ENCODE data around the gene SPEG. TPM values are rescaled to one million over a fixed set of nuclear protein-coding genes. Genes with fewer than 3 reads are reported as not detected.

The SPEG gene
- total and polyA plus RNA-seq, 2 of the 8 experiments (the other 6 are each of a cell fraction or from before 2014, with no cell fraction given): 19.9 to 32.0 TPM

- DNase-seq (ENCODE audit: low read depth in 1 of 2, low spot score in 2 of 2) (no peak), FAIRE-seq (no peak)
- H3K14ac ChIP-seq (ENCODE audit: insufficient read length): no peak overlapping the region
- peak overlapping the region; percentile 33; the same call in 1 of the 2 replicates for H2BK12ac ChIP-seq (ENCODE audit: low read depth, low read length)
- H3K18ac ChIP-seq (ENCODE audit: extremely low read depth, low read length): no peak overlapping the region
- H3K23me2 ChIP-seq (ENCODE audit: low read depth, low read length): peaks cover 2% of the 10 kb centered on the region; the same call in 1 of the 2 replicates
- no peak overlapping the region for H4K8ac ChIP-seq (ENCODE audit: extremely low read depth, insufficient read depth, low read length)
- H2BK15ac ChIP-seq (ENCODE audit: low read length): peak overlapping the region; percentile 95; the same call in 1 of the 2 replicates
- WGBS, 2 experiments (ENCODE audit: extremely low coverage in 1 of 2, insufficient coverage in 1 of 2, insufficient read length in 1 of 2, insufficient replicate concordance in 2 of 2, low coverage in 1 of 2, low lambda C conversion rate in 2 of 2, missing lambda C conversion rate in 1 of 2): 88% methylated on average over 6 of the region's 6 CpGs; no CpG with 5 or more reads in 1 of the 2 experiments
- no peak overlapping the region for H2AFZ ChIP-seq (ENCODE audit: low read length)
- no peak overlapping the region for H2BK120ac ChIP-seq (replicated peaks; ENCODE audit: low read depth, low read length)
- H3K79me2 ChIP-seq (ENCODE audit: control insufficient read depth in 1 of 2, insufficient read depth in 2 of 2, low read length in 2 of 2): no peaks in the 10 kb centered on the region
- H3K4me3 ChIP-seq (ENCODE audit: extremely low read depth in 1 of 4, insufficient read depth in 2 of 4, low read depth in 3 of 4, low read length in 4 of 4): no peak overlapping the region
- no peak overlapping the region for H4K5ac ChIP-seq (ENCODE audit: insufficient read length, low read depth, low read length)
- no peaks in the 10 kb centered on the region for H3K79me1 ChIP-seq (ENCODE audit: low read depth, low read length)
- H4K91ac ChIP-seq (replicated peaks; ENCODE audit: insufficient read length, low read length): no peak overlapping the region
- no peak overlapping the region for H2BK5ac ChIP-seq (ENCODE audit: low read depth, low read length)
- no peak overlapping the region for H3K56ac ChIP-seq (replicated peaks; ENCODE audit: insufficient read length, low read depth, low read length)
- H3K27me3 ChIP-seq (replicated peaks in 1 of 4; ENCODE audit: control insufficient read depth in 3 of 4, extremely low read depth in 1 of 4, insufficient read depth in 3 of 4, low read length in 3 of 4): peaks cover 0 to 24% (median 12%) of the 10 kb centered on the region in 4 experiments; a peak in 6 of 7 replicates
- ChIA-PET POLR2A (ENCODE audit: partially characterized antibody) (interaction anchor here (0.6 to 3.8 kb wide), 11 partner anchors 11 to 310 kb away, joined by 3 to 14 read pairs (median 3); partner anchors contain the start of genes CHPF and TMEM198), CTCF (ENCODE audit: partially characterized antibody) (interaction anchor here (0.8 to 113.1 kb wide), 15 partner anchors 5 to 469 kb away, joined by 3 to 7248 read pairs (median 5); partner anchors contain the start of genes ASIC4, CHPF, DES and GMPPA)
- H3K4ac ChIP-seq (replicated peaks; ENCODE audit: insufficient read length, low read depth, low read length): no peak overlapping the region
- no peak overlapping the region for H3K9ac ChIP-seq (replicated peaks in 1 of 4; ENCODE audit: extremely low read depth in 1 of 4, low read depth in 3 of 4, low read length in 3 of 4)
- peaks cover 0 to 20% (median 10%) of the 10 kb centered on the region in 4 experiments; a peak in 6 of 7 replicates for H3K4me1 ChIP-seq (replicated peaks in 1 of 4; ENCODE audit: control insufficient read depth in 3 of 4, insufficient read depth in 4 of 4, low read length in 3 of 4)
- H3K27ac ChIP-seq (ENCODE audit: low read depth, low read length): no peak overlapping the region
- H4K20me1 ChIP-seq (replicated peaks in 1 of 2; ENCODE audit: control insufficient read depth in 1 of 2, insufficient read depth in 2 of 2, low read length in 2 of 2): no peaks in the 10 kb centered on the region
- H3K9me3 ChIP-seq (ENCODE audit: insufficient read depth in 2 of 2, low read depth in 1 of 2, low read length in 1 of 2): no peaks in the 10 kb centered on the region
- no peak overlapping the region for H2BK20ac ChIP-seq (ENCODE audit: low read length)
- no peak overlapping the region; the same call in 1 of the 2 replicates for H2AK5ac ChIP-seq (ENCODE audit: low read depth, low read length)
- no peak overlapping the region for H3K4me2 ChIP-seq (ENCODE audit: insufficient read depth in 1 of 2, low read depth in 2 of 2, low read length in 2 of 2)
- no peak overlapping the region for H3K23ac ChIP-seq (ENCODE audit: insufficient read length)
- H3K36me3 ChIP-seq (ENCODE audit: control insufficient read depth in 2 of 4, insufficient read depth in 4 of 4, low read length in 3 of 4): no peaks in the 10 kb centered on the region
- TF ChIP-seq TBP (IDR thresholded peaks at IDR 0.05; ENCODE audit: low read depth, low read length): no peak
- no peak for TF ChIP-seq FOSL1 (IDR thresholded peaks at IDR 0.05; ENCODE audit: insufficient read depth, low read depth, low read length)
- TF ChIP-seq TCF12 (IDR thresholded peaks at IDR 0.05; ENCODE audit: low read depth, low read length): no peak
- TF ChIP-seq USF2 (IDR thresholded peaks at IDR 0.05; ENCODE audit: low read length): no peak
- no peak for TF ChIP-seq CTCF (IDR thresholded peaks at IDR 0.05; ENCODE audit: control extremely low read depth in 1 of 3, insufficient read depth in 1 of 3, low read depth in 1 of 3, low read length in 3 of 3)
- no peak for TF ChIP-seq GABPA (IDR thresholded peaks at IDR 0.05; ENCODE audit: borderline replicate concordance, insufficient read depth, low read length)
- TF ChIP-seq RBBP5 (IDR thresholded peaks at IDR 0.05; ENCODE audit: borderline replicate concordance, low read depth, low read length): no peak
- no peak for TF ChIP-seq RNF2 (IDR thresholded peaks at IDR 0.05; ENCODE audit: borderline replicate concordance, low read depth, low read length, missing control alignments, poor library complexity, severe bottlenecking)
- TF ChIP-seq NANOG (IDR thresholded peaks at IDR 0.05; ENCODE audit: insufficient read depth, low read depth, low read length, poor library complexity, severe bottlenecking): no peak
Measured at GRCh38 chr2:219527076-219527394, 92.4 kb downstream of the SPEG start.
